ENCODE measurements around the gene HNF4A.

DNA sequence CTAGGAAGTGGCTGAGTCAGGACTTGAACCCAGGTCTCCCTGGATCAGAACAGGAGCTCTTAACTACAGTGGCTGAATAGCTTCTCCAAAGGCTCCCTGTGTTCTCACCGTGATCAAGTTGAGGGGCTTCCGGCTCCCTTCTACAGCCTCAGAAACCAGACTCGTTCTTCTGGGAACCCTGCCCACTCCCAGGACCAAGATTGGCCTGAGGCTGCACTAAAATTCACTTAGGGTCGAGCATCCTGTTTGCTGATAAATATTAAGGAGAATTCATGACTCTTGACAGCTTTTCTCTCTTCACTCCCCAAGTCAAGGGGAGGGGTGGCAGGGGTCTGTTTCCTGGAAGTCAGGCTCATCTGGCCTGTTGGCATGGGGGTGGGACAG is 75.6 kb downstream of the HNF4A start:
- TF ChIP-seq POLR2A (IDR thresholded peaks at IDR 0.05): no peak
- TF ChIP-seq, protein P1, sequence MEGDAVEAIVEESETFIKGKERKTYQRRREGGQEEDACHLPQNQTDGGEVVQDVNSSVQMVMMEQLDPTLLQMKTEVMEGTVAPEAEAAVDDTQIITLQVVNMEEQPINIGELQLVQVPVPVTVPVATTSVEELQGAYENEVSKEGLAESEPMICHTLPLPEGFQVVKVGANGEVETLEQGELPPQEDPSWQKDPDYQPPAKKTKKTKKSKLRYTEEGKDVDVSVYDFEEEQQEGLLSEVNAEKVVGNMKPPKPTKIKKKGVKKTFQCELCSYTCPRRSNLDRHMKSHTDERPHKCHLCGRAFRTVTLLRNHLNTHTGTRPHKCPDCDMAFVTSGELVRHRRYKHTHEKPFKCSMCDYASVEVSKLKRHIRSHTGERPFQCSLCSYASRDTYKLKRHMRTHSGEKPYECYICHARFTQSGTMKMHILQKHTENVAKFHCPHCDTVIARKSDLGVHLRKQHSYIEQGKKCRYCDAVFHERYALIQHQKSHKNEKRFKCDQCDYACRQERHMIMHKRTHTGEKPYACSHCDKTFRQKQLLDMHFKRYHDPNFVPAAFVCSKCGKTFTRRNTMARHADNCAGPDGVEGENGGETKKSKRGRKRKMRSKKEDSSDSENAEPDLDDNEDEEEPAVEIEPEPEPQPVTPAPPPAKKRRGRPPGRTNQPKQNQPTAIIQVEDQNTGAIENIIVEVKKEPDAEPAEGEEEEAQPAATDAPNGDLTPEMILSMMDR (IDR thresholded peaks at IDR 0.05): no peak
